ENCODE results near the gene CLEC16A.

Gene CLEC16A

DNA sequence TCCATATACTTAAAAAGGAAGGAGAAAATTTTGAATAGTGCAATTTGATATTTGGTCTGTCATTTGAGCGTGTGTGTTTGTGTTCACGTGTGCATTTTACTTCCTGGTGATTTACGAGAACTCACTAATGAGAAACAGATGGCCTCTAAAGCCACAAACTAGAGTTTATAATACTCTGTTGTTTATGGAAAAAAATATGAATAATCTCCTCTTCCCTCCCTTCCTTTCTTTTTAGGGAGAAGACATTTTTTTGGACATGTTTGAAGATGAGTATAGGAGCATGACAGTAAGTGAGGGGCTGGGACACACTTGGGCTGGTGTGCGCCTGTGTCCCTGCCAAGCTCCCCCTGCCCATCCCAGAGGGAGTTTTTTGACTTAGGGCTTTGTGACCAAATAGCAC lies 102.7 kb downstream of the CLEC16A start:
- Histone ChIP-seq H3K9me3 (ENCODE audit: control insufficient read depth, low read length) (no peaks in the 10 kb centered on the region), H3K36me3 (ENCODE audit: control insufficient read depth, insufficient read depth, low read length) (no peaks in the 10 kb centered on the region), H3K27me3 (ENCODE audit: control insufficient read depth, insufficient read depth, low read length) (no peaks in the 10 kb centered on the region), H3K4me3 (ENCODE audit: low read length) (no peak overlapping the region), H3K4me1 (ENCODE audit: control insufficient read depth, insufficient read depth, low read length) (no peaks in the 10 kb centered on the region), H3K9ac (ENCODE audit: low read length) (no peak overlapping the region)

DNA sequence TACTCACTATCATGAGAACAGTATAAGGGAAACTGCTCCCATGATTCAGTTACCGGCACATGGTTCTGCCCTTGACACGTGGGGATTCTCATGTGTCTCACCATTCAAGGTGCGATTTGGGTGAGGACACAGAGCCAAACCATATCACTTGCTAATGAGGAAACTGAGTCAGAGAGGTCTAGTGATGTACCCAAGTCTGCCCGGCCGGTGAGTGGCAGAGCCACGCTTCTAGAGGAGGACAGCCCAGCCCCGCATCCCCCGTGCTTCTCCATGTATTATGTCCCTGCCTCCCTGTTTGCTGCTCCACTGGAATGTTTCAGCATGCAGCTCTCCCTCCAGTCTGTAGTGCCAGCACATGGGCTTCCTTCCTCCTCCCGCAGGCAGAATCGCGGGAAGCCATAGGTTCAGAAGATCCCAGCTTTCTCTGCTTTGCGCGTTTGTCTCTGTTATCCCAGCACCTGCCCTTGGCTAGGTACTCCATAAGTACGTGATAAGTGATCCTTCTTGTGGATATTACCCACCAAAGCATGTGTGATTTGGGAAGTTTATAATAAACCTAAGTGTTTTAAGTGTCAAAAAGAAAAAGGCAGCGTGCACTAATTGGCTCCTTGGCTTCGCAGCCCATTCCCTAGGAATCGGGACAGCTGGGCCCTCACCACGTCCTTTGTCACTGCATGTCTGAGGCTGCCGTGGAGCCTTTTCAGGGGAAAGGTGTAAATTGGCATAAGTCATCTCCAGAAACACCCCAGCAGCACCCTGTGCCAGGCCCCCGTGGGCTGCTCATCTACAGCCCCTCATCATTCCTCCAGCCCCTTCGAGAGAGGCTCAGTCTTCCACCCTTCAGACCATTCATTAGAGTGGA lies 103.8 kb downstream of the CLEC16A start:
- Histone ChIP-seq H3K9me3 (ENCODE audit: control insufficient read depth, low read length) (no peaks in the 10 kb centered on the region), H3K9ac (ENCODE audit: low read length) (no peak overlapping the region), H3K4me1 (ENCODE audit: control insufficient read depth, insufficient read depth, low read length) (no peaks in the 10 kb centered on the region), H3K36me3 (ENCODE audit: control insufficient read depth, insufficient read depth, low read length) (no peaks in the 10 kb centered on the region), H3K4me3 (ENCODE audit: low read length) (no peak overlapping the region), H3K27me3 (ENCODE audit: control insufficient read depth, insufficient read depth, low read length) (no peaks in the 10 kb centered on the region)

DNA sequence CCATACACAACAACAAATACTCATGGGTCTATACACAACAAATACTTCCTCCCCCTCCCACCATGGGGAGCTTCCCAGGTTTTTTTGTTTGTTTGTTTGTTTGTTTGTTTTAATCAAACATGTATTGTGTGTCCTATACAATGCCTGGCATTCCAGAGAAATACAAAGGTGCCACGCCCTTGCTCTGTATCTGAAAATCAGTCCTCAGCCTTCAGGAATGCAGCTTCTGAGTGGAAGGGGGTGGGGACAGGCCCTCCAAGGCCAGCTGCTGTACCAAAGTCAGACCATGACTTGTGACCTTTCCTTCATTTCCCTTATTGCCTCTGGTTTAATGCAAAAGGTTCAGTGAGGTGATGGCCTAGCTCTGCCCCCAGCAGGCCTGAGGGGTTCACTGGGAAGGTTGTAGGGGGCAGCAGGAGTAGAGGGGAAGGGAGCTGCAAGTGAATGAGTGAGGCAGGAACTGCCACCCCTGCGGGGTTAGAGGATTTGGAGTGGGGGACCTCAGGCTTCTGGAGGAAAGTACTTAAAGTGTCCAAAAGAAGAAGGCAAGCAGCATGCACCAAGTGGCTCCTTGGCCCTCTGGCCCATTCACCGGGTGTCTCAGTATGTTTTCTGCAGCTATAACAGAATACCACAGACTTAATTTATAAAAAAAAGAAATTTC lies 105.2 kb downstream of the CLEC16A start:
- Histone ChIP-seq H3K9ac (ENCODE audit: low read length) (no peak overlapping the region), H3K9me3 (ENCODE audit: control insufficient read depth, low read length) (no peaks in the 10 kb centered on the region), H3K27me3 (ENCODE audit: control insufficient read depth, insufficient read depth, low read length) (no peaks in the 10 kb centered on the region), H3K4me1 (ENCODE audit: control insufficient read depth, insufficient read depth, low read length) (no peaks in the 10 kb centered on the region), H3K4me3 (ENCODE audit: low read length) (no peak overlapping the region), H3K36me3 (ENCODE audit: control insufficient read depth, insufficient read depth, low read length) (no peaks in the 10 kb centered on the region)

DNA sequence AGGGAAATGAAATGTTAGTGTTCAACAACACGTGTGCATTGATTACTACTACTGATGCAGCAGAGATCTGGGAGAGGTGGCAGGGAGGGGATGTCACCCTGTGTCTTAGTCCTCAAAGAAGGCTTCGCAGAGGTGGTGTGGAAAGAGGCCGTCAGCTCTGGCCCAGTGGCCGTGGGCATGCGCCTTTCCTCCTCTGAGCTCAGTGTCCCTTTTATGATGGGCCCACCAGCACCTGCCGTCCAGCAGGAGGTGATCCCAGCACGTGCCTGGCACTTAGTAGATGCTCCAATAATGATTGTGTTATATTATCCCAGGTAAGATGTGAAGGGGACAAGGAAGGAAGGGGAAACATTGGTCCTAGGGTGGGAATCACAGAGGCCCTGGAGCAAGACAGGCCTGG lies 106.2 kb downstream of the CLEC16A start:
- Histone ChIP-seq H3K27me3 (ENCODE audit: control insufficient read depth, insufficient read depth, low read length) (no peaks in the 10 kb centered on the region), H3K4me1 (ENCODE audit: control insufficient read depth, insufficient read depth, low read length) (no peaks in the 10 kb centered on the region), H3K9me3 (ENCODE audit: control insufficient read depth, low read length) (no peaks in the 10 kb centered on the region), H3K36me3 (ENCODE audit: control insufficient read depth, insufficient read depth, low read length) (no peaks in the 10 kb centered on the region), H3K4me3 (ENCODE audit: low read length) (no peak overlapping the region), H3K9ac (ENCODE audit: low read length) (no peak overlapping the region)

DNA sequence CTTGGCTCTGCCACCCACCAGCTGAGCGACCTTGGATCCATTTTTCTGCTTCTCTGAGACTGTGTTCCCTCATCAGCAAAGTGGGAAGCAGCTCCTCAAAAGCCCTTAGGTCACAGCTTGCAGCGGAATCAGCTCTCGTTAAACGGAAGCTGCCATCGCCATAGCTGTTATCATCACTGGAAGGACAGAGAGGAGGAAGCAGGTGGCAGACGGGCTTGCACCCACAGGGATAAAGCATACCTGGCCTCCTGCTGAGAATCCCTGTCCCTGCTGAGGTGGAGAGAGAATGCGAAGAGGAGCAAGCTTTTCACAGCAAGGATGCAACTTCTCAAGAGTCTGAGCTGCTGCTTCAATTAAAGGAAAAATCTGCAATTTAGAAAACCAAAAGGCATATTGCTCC lies 106.6 kb downstream of the CLEC16A start:
- no peaks in the 10 kb centered on the region for H3K27me3 ChIP-seq (ENCODE audit: control insufficient read depth, insufficient read depth, low read length)
- H3K4me1 ChIP-seq (ENCODE audit: control insufficient read depth, insufficient read depth, low read length), result no peaks in the 10 kb centered on the region
- H3K36me3 ChIP-seq (ENCODE audit: control insufficient read depth, insufficient read depth, low read length), result no peaks in the 10 kb centered on the region
- H3K9ac ChIP-seq (ENCODE audit: low read length), result no peak overlapping the region
- no peaks in the 10 kb centered on the region for H3K9me3 ChIP-seq (ENCODE audit: control insufficient read depth, low read length)
- H3K4me3 ChIP-seq (ENCODE audit: low read length), result no peak overlapping the region

DNA sequence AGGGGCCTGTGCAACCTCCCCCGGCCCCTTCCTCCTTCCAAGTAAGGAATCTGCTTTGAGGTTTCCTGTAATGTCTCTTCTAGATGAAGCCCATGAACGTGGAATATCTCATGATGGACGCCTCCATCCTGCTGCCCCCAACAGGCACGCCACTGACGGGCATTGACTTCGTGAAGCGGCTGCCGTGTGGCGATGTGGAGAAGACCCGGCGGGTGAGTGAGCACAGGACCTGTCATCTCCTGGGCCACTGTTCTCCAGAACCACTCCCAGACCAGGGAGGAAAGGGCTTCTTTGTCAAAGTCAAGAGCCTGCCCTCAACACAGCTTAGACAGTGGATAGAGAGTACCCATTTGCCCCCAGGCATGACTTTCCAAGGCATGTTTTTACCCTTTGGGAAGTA lies 107.1 kb downstream of the CLEC16A start:
- Histone ChIP-seq H3K36me3 (ENCODE audit: control insufficient read depth, insufficient read depth, low read length) (no peaks in the 10 kb centered on the region), H3K27me3 (ENCODE audit: control insufficient read depth, insufficient read depth, low read length) (no peaks in the 10 kb centered on the region), H3K4me3 (ENCODE audit: low read length) (no peak overlapping the region)

DNA sequence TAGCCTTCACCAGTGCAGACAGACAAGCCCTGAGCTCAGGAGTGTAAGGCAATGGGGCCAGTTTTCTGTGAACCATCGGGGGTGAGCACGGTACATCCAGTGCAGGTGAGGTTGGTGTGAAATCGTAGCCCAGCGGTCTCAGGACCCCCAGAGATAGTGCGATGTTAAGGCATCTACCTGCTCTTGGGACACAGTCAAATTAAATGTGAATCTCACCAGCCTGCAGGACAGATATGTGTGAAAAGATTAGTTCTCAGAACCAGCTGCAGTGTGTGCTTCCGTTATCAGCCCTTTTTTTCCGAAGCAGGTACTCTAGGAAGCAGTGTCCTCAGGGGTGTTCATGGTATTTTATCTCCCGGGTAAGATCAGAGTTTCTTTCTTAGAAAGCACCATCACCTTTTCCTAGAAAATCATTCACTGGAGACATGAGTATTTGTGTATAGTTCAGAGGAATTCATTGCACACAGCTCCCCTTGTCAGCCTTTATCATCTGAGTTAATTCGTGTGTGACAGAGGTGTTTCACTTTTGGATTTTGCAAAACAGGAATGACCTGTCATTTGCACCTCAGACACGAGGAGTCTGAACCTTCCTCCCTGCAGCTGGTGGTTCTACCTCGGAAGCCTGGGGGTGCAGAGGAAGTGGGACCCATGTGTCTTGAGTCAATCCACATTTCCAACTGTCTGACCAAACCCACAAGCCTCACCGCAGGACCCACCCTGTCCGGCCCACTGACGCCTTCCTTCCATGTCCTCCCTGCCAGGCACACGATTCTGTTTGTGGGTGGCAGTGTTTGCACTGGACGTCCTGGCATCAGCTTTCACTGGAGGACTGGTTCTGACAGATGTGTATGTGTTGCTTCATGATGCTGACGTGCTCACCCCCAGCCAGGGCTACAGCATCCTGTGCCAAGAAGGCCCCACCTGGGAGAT lies 107.8 kb downstream of the CLEC16A start:
- Histone ChIP-seq H3K4me1 (ENCODE audit: control insufficient read depth, insufficient read depth, low read length) (no peaks in the 10 kb centered on the region), H3K9me3 (ENCODE audit: control insufficient read depth, low read length) (no peaks in the 10 kb centered on the region), H3K4me3 (ENCODE audit: low read length) (no peak overlapping the region), H3K27me3 (ENCODE audit: control insufficient read depth, insufficient read depth, low read length) (no peaks in the 10 kb centered on the region), H3K9ac (ENCODE audit: low read length) (no peak overlapping the region), H3K36me3 (ENCODE audit: control insufficient read depth, insufficient read depth, low read length) (no peaks in the 10 kb centered on the region)

More for the DNA sequence above, 107.1 kb downstream of the CLEC16A start:
- Histone ChIP-seq H3K9ac (ENCODE audit: low read length) (no peak overlapping the region), H3K9me3 (ENCODE audit: control insufficient read depth, low read length) (no peaks in the 10 kb centered on the region), H3K4me1 (ENCODE audit: control insufficient read depth, insufficient read depth, low read length) (no peaks in the 10 kb centered on the region)

DNA sequence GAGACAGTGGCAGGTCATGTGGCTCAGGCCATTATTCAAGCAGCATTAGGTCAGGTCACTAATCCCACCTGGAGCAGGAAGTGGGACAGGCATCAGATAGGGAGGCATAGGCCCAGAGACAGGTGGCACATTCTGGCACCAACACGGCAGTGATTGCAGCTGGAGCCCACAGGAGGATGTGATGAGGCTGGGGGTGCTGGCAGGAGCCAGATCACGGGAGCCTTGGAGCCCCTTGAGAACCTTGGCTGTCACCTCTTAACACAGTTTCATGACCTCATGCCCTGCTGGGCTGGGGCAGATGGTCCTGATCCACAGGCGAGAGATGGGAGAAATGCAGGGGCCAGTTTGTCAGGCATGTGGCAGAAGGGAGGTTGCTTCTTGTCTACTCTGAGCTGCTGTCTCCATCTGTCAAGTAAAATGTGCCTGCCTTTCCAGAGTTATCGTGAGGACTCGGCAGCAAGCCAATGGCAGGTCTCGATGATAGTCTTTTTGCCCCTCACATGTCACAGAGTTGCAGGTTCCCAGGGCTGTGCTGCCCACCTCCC lies 109.6 kb downstream of the CLEC16A start:
- Histone ChIP-seq H3K27me3 (ENCODE audit: control insufficient read depth, insufficient read depth, low read length) (no peaks in the 10 kb centered on the region), H3K4me3 (ENCODE audit: low read length) (no peak overlapping the region), H3K4me1 (ENCODE audit: control insufficient read depth, insufficient read depth, low read length) (no peaks in the 10 kb centered on the region), H3K9ac (ENCODE audit: low read length) (no peak overlapping the region), H3K36me3 (ENCODE audit: control insufficient read depth, insufficient read depth, low read length) (no peaks in the 10 kb centered on the region), H3K9me3 (ENCODE audit: control insufficient read depth, low read length) (no peaks in the 10 kb centered on the region)

DNA sequence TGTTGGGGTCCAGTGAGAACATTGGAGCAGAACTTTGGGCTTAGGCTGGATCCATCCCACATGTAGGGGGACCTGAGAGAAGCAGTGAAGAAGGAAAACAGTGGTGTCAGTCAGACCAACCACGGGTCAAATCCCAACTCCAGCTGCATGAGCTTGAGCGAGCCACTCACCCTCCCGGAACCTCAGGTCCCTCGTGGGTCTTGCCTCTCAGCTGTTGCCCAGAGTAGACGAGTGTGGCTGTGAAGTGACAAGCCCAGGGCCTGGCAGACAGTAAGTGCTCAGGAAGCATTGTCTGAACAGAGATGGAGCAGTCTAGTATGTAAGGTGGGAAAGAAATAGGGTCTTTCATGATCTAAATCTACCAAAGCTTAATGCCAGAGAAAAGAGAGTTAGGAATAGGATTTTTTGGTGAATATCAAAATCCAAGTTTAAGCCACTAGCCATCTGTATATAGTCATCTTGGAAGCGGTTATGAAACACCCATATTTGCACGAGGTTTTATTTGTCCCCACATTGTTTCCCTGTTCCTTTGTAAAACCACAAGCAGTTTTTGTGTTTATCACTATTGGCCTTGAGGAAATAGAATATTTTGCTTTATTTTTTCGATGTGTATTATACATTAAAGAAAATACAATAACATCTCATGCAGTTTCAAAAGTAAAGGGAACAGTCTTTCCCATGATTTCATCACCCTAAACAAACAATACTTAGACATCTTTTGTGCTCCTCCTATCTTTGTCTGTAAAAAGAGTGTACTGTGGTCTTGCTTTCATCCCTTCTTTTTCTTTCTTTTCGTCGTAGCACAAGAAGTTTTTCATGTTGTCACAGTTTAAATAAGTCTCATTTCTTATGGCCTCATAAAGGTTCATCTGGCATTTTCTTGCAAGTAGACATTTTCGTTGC lies 112.0 kb downstream of the CLEC16A start:
- no peaks in the 10 kb centered on the region for H3K27me3 ChIP-seq (ENCODE audit: control insufficient read depth, insufficient read depth, low read length)
- H3K4me3 ChIP-seq (ENCODE audit: low read length), result no peak overlapping the region
- no peak overlapping the region for H3K9ac ChIP-seq (ENCODE audit: low read length)
- H3K4me1 ChIP-seq (ENCODE audit: control insufficient read depth, insufficient read depth, low read length), result no peaks in the 10 kb centered on the region
- no peaks in the 10 kb centered on the region for H3K9me3 ChIP-seq (ENCODE audit: control insufficient read depth, low read length)
- peaks cover 4% of the 10 kb centered on the region for H3K36me3 ChIP-seq (ENCODE audit: control insufficient read depth, insufficient read depth, low read length)

DNA sequence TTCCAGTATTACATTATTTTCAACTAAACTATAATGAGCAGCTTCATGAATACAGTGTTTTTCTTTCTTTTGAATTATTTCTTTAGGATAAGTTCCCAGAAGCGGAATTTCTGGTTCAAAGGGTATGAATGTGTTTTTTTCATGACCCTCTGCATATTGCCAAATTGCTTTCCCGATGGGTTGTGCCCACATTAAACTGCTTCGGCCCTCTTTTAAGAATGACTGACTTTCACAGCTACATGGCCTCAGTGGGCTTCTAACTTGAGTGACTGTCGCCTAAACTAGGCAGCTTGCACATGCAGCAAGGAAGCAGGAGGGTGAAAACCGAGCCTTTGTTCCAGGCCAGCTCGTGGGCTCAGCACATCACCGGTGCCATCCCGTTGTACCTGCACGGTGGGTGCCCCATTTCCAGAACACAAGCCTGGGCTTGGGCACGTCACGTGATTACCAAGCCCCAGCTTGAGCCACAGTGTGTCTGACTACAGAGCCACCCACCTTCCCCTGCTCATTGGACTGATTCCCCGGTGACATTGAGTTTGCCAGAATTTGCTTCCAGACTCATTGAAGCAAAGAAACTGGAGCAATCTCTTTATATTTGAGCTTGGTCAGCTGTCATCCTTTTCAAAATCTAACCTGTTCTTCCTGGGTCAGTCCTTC lies 112.8 kb downstream of the CLEC16A start:
- H3K36me3 ChIP-seq (ENCODE audit: control insufficient read depth, insufficient read depth, low read length), result peaks cover 10% of the 10 kb centered on the region
- H3K4me3 ChIP-seq (ENCODE audit: low read length), result no peak overlapping the region
- no peaks in the 10 kb centered on the region for H3K4me1 ChIP-seq (ENCODE audit: control insufficient read depth, insufficient read depth, low read length)
- H3K9me3 ChIP-seq (ENCODE audit: control insufficient read depth, low read length), result no peaks in the 10 kb centered on the region
- no peak overlapping the region for H3K9ac ChIP-seq (ENCODE audit: low read length)
- H3K27me3 ChIP-seq (ENCODE audit: control insufficient read depth, insufficient read depth, low read length), result no peaks in the 10 kb centered on the region

Data from mucosa of stomach (tissue), 1 donor.